ENCODE data around the gene CDH13.

DNA sequence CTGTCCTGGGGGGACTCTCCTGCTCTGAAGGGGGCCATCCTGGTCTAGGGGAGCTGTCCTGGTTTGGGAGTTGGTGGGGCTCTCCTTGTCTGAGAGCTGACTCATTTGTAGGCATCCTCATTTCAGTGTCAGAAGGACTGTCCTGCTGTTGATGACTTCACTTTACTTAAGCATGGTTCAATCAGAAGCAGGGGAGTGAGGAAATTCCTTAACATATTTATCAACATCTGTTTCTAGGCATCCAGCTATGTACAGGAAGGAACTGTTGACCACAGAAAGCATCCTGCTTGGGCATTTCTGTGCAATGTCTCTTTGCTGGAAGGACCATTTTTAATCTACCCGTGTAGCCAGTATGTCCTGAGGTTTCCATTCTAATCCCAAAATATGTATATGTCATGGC is 678.3 kb downstream of the CDH13 start:
- no peak for TF ChIP-seq POLR2AphosphoS5 (IDR thresholded peaks at IDR 0.05; ENCODE audit: control insufficient read depth, insufficient read depth, low read depth, low read length)
- no peak for TF ChIP-seq NCOA4 (IDR thresholded peaks at IDR 0.05; ENCODE audit: partially characterized antibody)
- TF ChIP-seq ZC3H8 (IDR thresholded peaks at IDR 0.05): no peak
- TF ChIP-seq, protein P1, sequence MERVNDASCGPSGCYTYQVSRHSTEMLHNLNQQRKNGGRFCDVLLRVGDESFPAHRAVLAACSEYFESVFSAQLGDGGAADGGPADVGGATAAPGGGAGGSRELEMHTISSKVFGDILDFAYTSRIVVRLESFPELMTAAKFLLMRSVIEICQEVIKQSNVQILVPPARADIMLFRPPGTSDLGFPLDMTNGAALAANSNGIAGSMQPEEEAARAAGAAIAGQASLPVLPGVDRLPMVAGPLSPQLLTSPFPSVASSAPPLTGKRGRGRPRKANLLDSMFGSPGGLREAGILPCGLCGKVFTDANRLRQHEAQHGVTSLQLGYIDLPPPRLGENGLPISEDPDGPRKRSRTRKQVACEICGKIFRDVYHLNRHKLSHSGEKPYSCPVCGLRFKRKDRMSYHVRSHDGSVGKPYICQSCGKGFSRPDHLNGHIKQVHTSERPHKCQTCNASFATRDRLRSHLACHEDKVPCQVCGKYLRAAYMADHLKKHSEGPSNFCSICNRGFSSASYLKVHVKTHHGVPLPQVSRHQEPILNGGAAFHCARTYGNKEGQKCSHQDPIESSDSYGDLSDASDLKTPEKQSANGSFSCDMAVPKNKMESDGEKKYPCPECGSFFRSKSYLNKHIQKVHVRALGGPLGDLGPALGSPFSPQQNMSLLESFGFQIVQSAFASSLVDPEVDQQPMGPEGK (CRISPR knock-in tag; IDR thresholded peaks at IDR 0.05; ENCODE audit: borderline replicate concordance): no peak
- TF ChIP-seq, protein P2, sequence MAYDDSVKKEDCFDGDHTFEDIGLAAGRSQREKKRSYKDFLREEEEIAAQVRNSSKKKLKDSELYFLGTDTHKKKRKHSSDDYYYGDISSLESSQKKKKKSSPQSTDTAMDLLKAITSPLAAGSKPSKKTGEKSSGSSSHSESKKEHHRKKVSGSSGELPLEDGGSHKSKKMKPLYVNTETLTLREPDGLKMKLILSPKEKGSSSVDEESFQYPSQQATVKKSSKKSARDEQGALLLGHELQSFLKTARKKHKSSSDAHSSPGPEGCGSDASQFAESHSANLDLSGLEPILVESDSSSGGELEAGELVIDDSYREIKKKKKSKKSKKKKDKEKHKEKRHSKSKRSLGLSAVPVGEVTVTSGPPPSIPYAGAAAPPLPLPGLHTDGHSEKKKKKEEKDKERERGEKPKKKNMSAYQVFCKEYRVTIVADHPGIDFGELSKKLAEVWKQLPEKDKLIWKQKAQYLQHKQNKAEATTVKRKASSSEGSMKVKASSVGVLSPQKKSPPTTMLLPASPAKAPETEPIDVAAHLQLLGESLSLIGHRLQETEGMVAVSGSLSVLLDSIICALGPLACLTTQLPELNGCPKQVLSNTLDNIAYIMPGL (CRISPR knock-in tag; IDR thresholded peaks at IDR 0.05): no peak
- TF ChIP-seq EZH2 (IDR thresholded peaks at IDR 0.05; ENCODE audit: borderline replicate concordance, low read depth, low read length): no peak
- no peak for TF ChIP-seq BHLHE40 (IDR thresholded peaks at IDR 0.05; ENCODE audit: low read length)
- TF ChIP-seq EHMT2 (IDR thresholded peaks at IDR 0.05): no peak
- no peak for TF ChIP-seq POLR2AphosphoS2 (IDR thresholded peaks at IDR 0.05; ENCODE audit: low read length)
- no peak for TF ChIP-seq SRSF9 (IDR thresholded peaks at IDR 0.05; ENCODE audit: borderline replicate concordance, low read depth, low read length)
- TF ChIP-seq BRCA1 (IDR thresholded peaks at IDR 0.05): no peak
- TF ChIP-seq BRCA1 (CRISPR knock-in tag; IDR thresholded peaks at IDR 0.05): no peak
- TF ChIP-seq, protein P3, sequence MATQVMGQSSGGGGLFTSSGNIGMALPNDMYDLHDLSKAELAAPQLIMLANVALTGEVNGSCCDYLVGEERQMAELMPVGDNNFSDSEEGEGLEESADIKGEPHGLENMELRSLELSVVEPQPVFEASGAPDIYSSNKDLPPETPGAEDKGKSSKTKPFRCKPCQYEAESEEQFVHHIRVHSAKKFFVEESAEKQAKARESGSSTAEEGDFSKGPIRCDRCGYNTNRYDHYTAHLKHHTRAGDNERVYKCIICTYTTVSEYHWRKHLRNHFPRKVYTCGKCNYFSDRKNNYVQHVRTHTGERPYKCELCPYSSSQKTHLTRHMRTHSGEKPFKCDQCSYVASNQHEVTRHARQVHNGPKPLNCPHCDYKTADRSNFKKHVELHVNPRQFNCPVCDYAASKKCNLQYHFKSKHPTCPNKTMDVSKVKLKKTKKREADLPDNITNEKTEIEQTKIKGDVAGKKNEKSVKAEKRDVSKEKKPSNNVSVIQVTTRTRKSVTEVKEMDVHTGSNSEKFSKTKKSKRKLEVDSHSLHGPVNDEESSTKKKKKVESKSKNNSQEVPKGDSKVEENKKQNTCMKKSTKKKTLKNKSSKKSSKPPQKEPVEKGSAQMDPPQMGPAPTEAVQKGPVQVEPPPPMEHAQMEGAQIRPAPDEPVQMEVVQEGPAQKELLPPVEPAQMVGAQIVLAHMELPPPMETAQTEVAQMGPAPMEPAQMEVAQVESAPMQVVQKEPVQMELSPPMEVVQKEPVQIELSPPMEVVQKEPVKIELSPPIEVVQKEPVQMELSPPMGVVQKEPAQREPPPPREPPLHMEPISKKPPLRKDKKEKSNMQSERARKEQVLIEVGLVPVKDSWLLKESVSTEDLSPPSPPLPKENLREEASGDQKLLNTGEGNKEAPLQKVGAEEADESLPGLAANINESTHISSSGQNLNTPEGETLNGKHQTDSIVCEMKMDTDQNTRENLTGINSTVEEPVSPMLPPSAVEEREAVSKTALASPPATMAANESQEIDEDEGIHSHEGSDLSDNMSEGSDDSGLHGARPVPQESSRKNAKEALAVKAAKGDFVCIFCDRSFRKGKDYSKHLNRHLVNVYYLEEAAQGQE (IDR thresholded peaks at IDR 0.05; ENCODE audit: borderline replicate concordance): no peak
- TF ChIP-seq, protein P3 (CRISPR knock-in tag; IDR thresholded peaks at IDR 0.05; ENCODE audit: low read depth): no peak

All from K562 (cell line).